NCI-H146 treated with DMSO at 0.1 percent for 48 hours (cell line): ENCODE measurements around the gene PNMA6A.
"Not testable (repeated sequence)": the region's sequence is repeated elsewhere in the genome, so short reads cannot be mapped to it uniquely, and the experiment has no call there.

Source experiments
- DNase-seq: peaks from one replicate; lab custom pipeline; 2025; ENCODE audit not compliant: unreplicated experiment; lab: John Stamatoyannopoulos, UW

PNMA6A gene

GRCh38 chrX:153071909-153072583, at the start of gene PNMA6A:
Gene PNMA6A, plus strand, starts transcription at chrX:153072454. Its CDS starts 609 bp downstream, at chrX:153073063.
- DNase-seq: not testable (repeated sequence)

- not testable (repeated sequence) for DNase-seq
Observed at GRCh38 chrX:153026501-153026900, 45.8 kb upstream of the PNMA6A start.

- not testable (repeated sequence) for DNase-seq
Observed at GRCh38 chrX:153028487-153028886, 43.8 kb upstream of the PNMA6A start.

- no peak for DNase-seq
Observed at GRCh38 chrX:153029162-153029561, 43.1 kb upstream of the PNMA6A start.

GRCh38 chrX:153029875-153030274, 42.4 kb upstream of the PNMA6A start:
- no peak for DNase-seq

GRCh38 chrX:153030801-153031200, 41.5 kb upstream of the PNMA6A start:
- DNase-seq: no peak

GRCh38 chrX:153032397-153033118, 39.7 kb upstream of the PNMA6A start:
- no peak for DNase-seq

GRCh38 chrX:153049093-153049492, 23.2 kb upstream of the PNMA6A start:
- no peak for DNase-seq

- DNase-seq: no peak
Observed at GRCh38 chrX:153052534-153052933, 19.7 kb upstream of the PNMA6A start.

- no peak for DNase-seq
Observed at GRCh38 chrX:153055871-153056749, 16.1 kb upstream of the PNMA6A start, which contains the start of gene PNMA3. Gene PNMA3, plus strand, starts transcription at chrX:153056470. Its CDS starts 586 bp downstream, at chrX:153057056.

- no peak for DNase-seq
Observed at GRCh38 chrX:153057281-153057680, 15.0 kb upstream of the PNMA6A start.

- no peak for DNase-seq
Observed at GRCh38 chrX:153059191-153060094, 12.8 kb upstream of the PNMA6A start.

GRCh38 chrX:153060095-153060445, 12.2 kb upstream of the PNMA6A start:
- DNase-seq: no peak

GRCh38 chrX:153061732-153062131, 10.5 kb upstream of the PNMA6A start:
- DNase-seq: no peak

- no peak for DNase-seq
Observed at GRCh38 chrX:153063315-153063714, 8.9 kb upstream of the PNMA6A start.

- no peak for DNase-seq
Observed at GRCh38 chrX:153064061-153064460, 8.2 kb upstream of the PNMA6A start.

GRCh38 chrX:153065389-153065788, 6.9 kb upstream of the PNMA6A start:
- no peak for DNase-seq

- not testable (repeated sequence) for DNase-seq
Observed at GRCh38 chrX:153066402-153066801, 5.9 kb upstream of the PNMA6A start.

- DNase-seq: not testable (repeated sequence)
Observed at GRCh38 chrX:153073331-153073730, 1.1 kb downstream of the PNMA6A start.

- DNase-seq: no peak
Observed at GRCh38 chrX:153074262-153074899, 2.1 kb downstream of the PNMA6A start.
